Hepatocyte (in vitro differentiated cells): ENCODE measurements around the gene GGT7.

Experiments
- CTCF ChIP-seq: fragments of 200-600 bp; sonication (generic); IDR thresholded peaks from 2 replicates; pipeline ENCODE4 v1.5.1; 2016; ENCODE audit warnings: antibody characterized with exemption, mild to moderate bottlenecking; ENCODE audit not compliant: poor library complexity
- EZH2 ChIP-seq: fragments of 200-600 bp; sonication (generic); IDR thresholded peaks from 2 replicates; pipeline ENCODE4 v1.6.1; 2016; ENCODE audit warnings: antibody characterized with exemption, mild to moderate bottlenecking, borderline replicate concordance
- EZH2phosphoT487 ChIP-seq: fragments of 200-600 bp; sonication (generic); IDR thresholded peaks from one replicate; pipeline ENCODE4 v1.6.1; 2018; ENCODE audit warnings: antibody characterized with exemption, mild to moderate bottlenecking, low read depth, moderate library complexity; ENCODE audit not compliant: unreplicated experiment, severe bottlenecking

DNA sequence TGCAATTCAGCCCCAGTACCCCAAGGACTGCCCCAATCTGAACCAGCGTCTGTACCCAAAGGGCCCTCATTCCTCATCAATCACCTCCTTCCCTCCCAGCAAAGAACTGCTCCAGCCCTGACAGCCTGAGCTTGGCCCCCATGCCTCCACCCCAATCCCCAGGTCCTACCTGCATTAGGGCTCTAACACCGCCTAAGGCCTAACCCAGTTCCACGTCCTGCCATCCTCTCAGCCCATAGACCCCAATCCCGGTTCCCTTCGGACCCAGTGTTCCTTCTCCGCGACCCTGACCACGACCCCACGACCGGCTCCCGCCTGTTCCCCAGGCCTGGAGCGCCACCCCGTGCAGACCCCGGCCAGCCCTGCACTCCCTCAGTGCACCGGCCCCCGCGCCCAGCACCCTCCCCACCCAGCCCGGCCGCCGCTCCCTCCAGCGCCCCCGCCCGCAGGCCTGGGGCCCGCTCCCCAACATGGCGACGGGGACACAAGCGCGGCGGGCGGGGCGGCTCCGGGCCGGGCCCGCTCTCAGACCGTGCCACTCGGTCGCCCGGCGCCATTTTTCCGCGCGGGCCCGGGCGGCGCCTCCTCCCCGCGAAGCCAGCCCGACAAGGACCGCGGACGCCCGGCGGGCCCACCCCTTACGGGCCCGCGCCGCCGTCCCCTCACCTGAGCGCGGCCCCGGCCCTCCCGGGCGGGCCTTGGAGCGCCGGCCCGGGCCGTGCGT lies 47.7 kb downstream of the GGT7 start:
- TF ChIP-seq CTCF: peak; percentile 31
- no peak for TF ChIP-seq EZH2
- no peak for TF ChIP-seq EZH2phosphoT487
